Stimulated activated CD8-positive, alpha-beta memory T cell treated with anti-CD3 and anti-CD28 coated beads, Interleukin-4, amount 100 ng/mL, for 24 hours (primary cell): ENCODE measurements around the gene CC2D1B.
"Not testable (repeated sequence)": the region's sequence is repeated elsewhere in the genome, so short reads cannot be mapped to it uniquely, and the experiment has no call there.

Source experiments
- DNase-seq: peaks from one replicate; pipeline ENCODE4 v3.0.0-alpha.2; 2020; ENCODE audit warnings: low read depth

The CC2D1B gene

GRCh38 chr1:52365746-52366516, at the start of gene CC2D1B:
Gene CC2D1B, minus strand, starts transcription at chr1:52366205. Its CDS starts 1,585 bp downstream, at chr1:52364620.
- DNase-seq = peak; percentile 99

- no peak for DNase-seq
These were observed 48.9 kb upstream of the CC2D1B start for GRCh38 chr1:52414942-52415341.

GRCh38 chr1:52413410-52413989, 47.5 kb upstream of the CC2D1B start:
- DNase-seq = no peak

- DNase-seq = no peak
These were observed 39.0 kb upstream of the CC2D1B start for GRCh38 chr1:52404975-52405338.

- DNase-seq = peak; percentile 97
These were observed 38.3 kb upstream of the CC2D1B start, which contains the start of the genes ORC1 and PRPF38A for GRCh38 chr1:52404116-52404974. Gene ORC1, minus strand, starts transcription at chr1:52404423. Its CDS starts 2,200 bp downstream, at chr1:52402223. Gene PRPF38A, plus strand, starts transcription at chr1:52404602. Its CDS starts 148 bp downstream, at chr1:52404750.

GRCh38 chr1:52403566-52404115, 37.6 kb upstream of the CC2D1B start:
- DNase-seq = peak; percentile 23

- no peak for DNase-seq
These were observed 36.8 kb upstream of the CC2D1B start for GRCh38 chr1:52402860-52403240.

- no peak for DNase-seq
These were observed 34.1 kb upstream of the CC2D1B start for GRCh38 chr1:52400131-52400530.

- no peak for DNase-seq
These were observed 33.6 kb upstream of the CC2D1B start for GRCh38 chr1:52399629-52400028.

- no peak for DNase-seq
These were observed 27.2 kb upstream of the CC2D1B start for GRCh38 chr1:52393174-52393573.

GRCh38 chr1:52386458-52386857, 20.5 kb upstream of the CC2D1B start:
- no peak for DNase-seq

GRCh38 chr1:52385376-52385775, 19.4 kb upstream of the CC2D1B start:
- no peak for DNase-seq

- DNase-seq = not testable (repeated sequence)
These were observed 3.8 kb upstream of the CC2D1B start for GRCh38 chr1:52369851-52370250.

- DNase-seq = peak; percentile 28
These were observed 2.6 kb upstream of the CC2D1B start for GRCh38 chr1:52368383-52369172.

GRCh38 chr1:52367272-52367671, 1.3 kb upstream of the CC2D1B start:
- no peak for DNase-seq

GRCh38 chr1:52366517-52366827, 467 bp upstream of the CC2D1B start:
- no peak for DNase-seq

- DNase-seq = no peak
These were observed 797 bp downstream of the CC2D1B start for GRCh38 chr1:52365071-52365745.

- DNase-seq = no peak
These were observed 1.7 kb downstream of the CC2D1B start for GRCh38 chr1:52364235-52364839.

GRCh38 chr1:52360595-52360968, 5.4 kb downstream of the CC2D1B start:
- DNase-seq = no peak

- no peak for DNase-seq
These were observed 6.1 kb downstream of the CC2D1B start for GRCh38 chr1:52359676-52360594.
